SK-N-SH treated with all-trans-retinoic acid at 6 μM for 48 hours (cell line): ENCODE results near the gene AGPAT1.

ENCODE experiments used
- ATAC-seq: fragments of 200-7000 bp; cut with Tn5 transposase; 3 replicates; pipeline ENCODE4 v1.9.1; 2020; ENCODE audit warnings: mild to moderate bottlenecking, moderate library complexity
- ARNTL ChIP-seq: fragments of 450-650 bp; formaldehyde crosslinking; IDR thresholded peaks from 2 replicates; pipeline ENCODE4 v1.5.0; 2020; ENCODE audit warnings: low read depth, mild to moderate bottlenecking, moderate library complexity, borderline replicate concordance
- BACH2 ChIP-seq: fragments of 250-450 bp; sonication (Bioruptor Pico); IDR thresholded peaks from 2 replicates; pipeline ENCODE4 v1.9.0; 2021; ENCODE audit warnings: mild to moderate bottlenecking, borderline replicate concordance
- ESRRG ChIP-seq: fragments of 250-450 bp; sonication (Bioruptor Pico); IDR thresholded peaks from 2 replicates; pipeline ENCODE4 v1.6.1; 2021; ENCODE audit warnings: mild to moderate bottlenecking
- ISL1 ChIP-seq: fragments of 250-450 bp; sonication (Bioruptor Pico); IDR thresholded peaks from 2 replicates; pipeline ENCODE4 v2.1.2; 2022; ENCODE audit warnings: mild to moderate bottlenecking, moderate library complexity
- OSR1 ChIP-seq: fragments of 250-450 bp; sonication (Bioruptor Pico); IDR thresholded peaks from 2 replicates; pipeline ENCODE4 v1.8.0; 2022; ENCODE audit warnings: moderate library complexity, mild to moderate bottlenecking, inconsistent platforms
- PPARA ChIP-seq: fragments of 250-450 bp; sonication (Bioruptor Pico); IDR thresholded peaks from 2 replicates; pipeline ENCODE4 v1.5.0; 2020; ENCODE audit warnings: mild to moderate bottlenecking, borderline replicate concordance
- RARB ChIP-seq: fragments of 250-450 bp; sonication (Bioruptor Pico); IDR thresholded peaks from 2 replicates; pipeline ENCODE4 v1.8.0; 2021; ENCODE audit warnings: mild to moderate bottlenecking, moderate library complexity
- SNAI2 ChIP-seq: fragments of 250-450 bp; sonication (Bioruptor Pico); IDR thresholded peaks from 2 replicates; pipeline ENCODE4 v1.5.0; 2020; ENCODE audit warnings: mild to moderate bottlenecking, moderate library complexity
- TCF4 ChIP-seq: fragments of 250-450 bp; sonication (Bioruptor Pico); IDR thresholded peaks from 2 replicates; pipeline ENCODE4 v1.8.0; 2021; ENCODE audit warnings: mild to moderate bottlenecking, moderate library complexity, borderline replicate concordance
- TOX ChIP-seq: fragments of 250-450 bp; sonication (Bioruptor Pico); IDR thresholded peaks from 2 replicates; pipeline ENCODE4 v1.8.0; 2021; ENCODE audit warnings: mild to moderate bottlenecking, moderate library complexity, borderline replicate concordance
- ZC3H10 ChIP-seq: fragments of 250-450 bp; sonication (Bioruptor Pico); IDR thresholded peaks from 2 replicates; pipeline ENCODE4 v1.5.1; 2021; ENCODE audit warnings: mild to moderate bottlenecking, moderate library complexity
- ZNF565 ChIP-seq: fragments of 450-650 bp; formaldehyde crosslinking; conservative IDR thresholded peaks from 2 replicates; pipeline ENCODE4 v1.5.0; 2020; ENCODE audit warnings: low read depth, mild to moderate bottlenecking, moderate library complexity
- ZNF70 ChIP-seq: fragments of 450-650 bp; formaldehyde crosslinking; IDR thresholded peaks from 2 replicates; pipeline ENCODE4 v1.5.0; 2020; ENCODE audit warnings: mild to moderate bottlenecking, moderate library complexity
- ZNF8 ChIP-seq: fragments of 450-650 bp; formaldehyde crosslinking; IDR thresholded peaks from 2 replicates; pipeline ENCODE4 v1.5.0; 2020; ENCODE audit warnings: mild to moderate bottlenecking, moderate library complexity
- TF ChIP-seq, protein P1 (sequence below): fragments of 250-450 bp; sonication (Bioruptor Pico); IDR thresholded peaks from 2 replicates; pipeline ENCODE4 v1.8.0; 2021; ENCODE audit warnings: low read depth, mild to moderate bottlenecking, moderate library complexity, borderline replicate concordance
- TF ChIP-seq, protein P2 (sequence below): fragments of 250-450 bp; sonication (Bioruptor Pico); IDR thresholded peaks from 2 replicates; pipeline ENCODE4 v1.5.1; 2021; ENCODE audit warnings: mild to moderate bottlenecking, moderate library complexity
- TF ChIP-seq, protein P3 (sequence below): fragments of 250-450 bp; sonication (Bioruptor Pico); IDR thresholded peaks from 2 replicates; pipeline ENCODE4 v1.5.1; 2020; ENCODE audit warnings: low read depth, mild to moderate bottlenecking, moderate library complexity
- TF ChIP-seq, protein P4 (sequence below): fragments of 250-450 bp; sonication (Bioruptor Pico); IDR thresholded peaks from 2 replicates; pipeline ENCODE4 v1.8.0; 2020; ENCODE audit warnings: mild to moderate bottlenecking, moderate library complexity, borderline replicate concordance
- TF ChIP-seq, protein P5 (sequence below): fragments of 250-450 bp; sonication (Bioruptor Pico); IDR thresholded peaks from 2 replicates; pipeline ENCODE4 v1.5.0; 2020; ENCODE audit warnings: mild to moderate bottlenecking, moderate library complexity

AGPAT1 gene

DNA sequence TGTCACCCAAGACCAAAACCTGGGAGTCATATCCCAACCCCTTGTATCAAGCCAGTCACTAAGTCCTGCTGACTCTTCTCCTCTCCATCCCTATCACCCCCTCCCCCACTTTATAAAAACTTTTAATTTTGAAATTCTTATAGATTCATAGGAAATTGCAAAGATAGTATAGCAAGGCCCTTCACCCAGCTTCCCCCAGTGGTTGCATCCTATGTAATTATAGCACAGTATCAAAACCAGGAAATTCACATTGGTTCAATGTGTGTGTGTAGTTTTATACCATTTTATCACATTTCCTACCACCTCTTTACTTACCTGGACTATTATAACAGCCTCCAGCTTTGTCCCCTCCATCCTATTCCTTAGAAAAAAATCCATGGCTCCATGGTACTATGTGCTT, 17.8 kb downstream of the AGPAT1 start (continued):
- TF ChIP-seq ISL1 (CRISPR knock-in tag) (no peak), RARB (CRISPR knock-in tag) (no peak)

DNA sequence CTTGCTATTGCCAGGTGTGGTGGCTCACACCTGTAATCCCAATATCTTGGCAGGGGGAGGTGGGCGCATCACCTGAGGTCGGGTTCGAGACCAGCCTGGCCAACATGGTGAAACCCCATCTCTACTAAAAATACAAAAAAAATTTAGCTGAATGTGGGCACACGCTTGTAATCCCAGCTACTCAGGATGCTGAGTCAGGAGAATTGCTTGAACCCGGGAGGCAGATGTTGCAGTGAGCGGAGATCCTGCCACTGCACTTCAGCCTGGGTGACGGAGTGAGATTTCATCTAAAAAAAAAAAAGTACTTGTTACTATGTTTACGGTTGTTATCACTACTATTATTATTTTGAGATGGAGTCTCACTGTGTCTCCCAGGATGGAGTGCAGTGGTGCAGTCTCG, 19.0 kb downstream of the AGPAT1 start:
- ATAC-seq: no peak

DNA sequence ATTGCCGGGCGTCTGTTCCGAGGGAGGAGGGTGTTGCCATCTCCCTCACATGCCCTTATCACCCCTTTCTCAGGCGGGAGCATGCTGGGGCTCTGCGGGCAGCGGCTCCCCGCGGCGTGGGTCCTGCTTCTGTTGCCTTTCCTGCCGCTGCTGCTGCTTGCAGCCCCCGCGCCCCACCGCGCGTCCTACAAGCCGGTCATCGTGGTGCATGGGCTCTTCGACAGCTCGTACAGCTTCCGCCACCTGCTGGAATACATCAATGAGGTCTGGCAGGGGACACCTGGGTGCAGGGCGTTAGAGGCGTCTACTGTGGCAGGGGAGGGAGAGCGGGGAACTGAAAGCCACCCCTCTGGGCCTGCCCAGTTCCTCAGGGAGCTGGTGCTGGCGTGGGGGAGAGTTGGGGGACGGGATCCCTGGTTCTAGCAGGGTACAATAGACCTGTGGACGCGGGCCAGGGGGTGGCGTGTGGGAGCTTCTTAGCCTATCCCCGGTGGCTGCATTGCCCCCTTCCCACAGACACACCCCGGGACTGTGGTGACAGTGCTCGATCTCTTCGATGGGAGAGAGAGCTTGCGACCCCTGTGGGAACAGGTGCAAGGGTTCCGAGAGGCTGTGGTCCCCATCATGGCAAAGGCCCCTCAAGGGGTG, 21.2 kb downstream of the AGPAT1 start:
- ATAC-seq: peak; percentile 79

More for the DNA sequence above, 19.0 kb downstream of the AGPAT1 start:
- TF ChIP-seq ZNF565 (CRISPR knock-in tag): no peak
- TF ChIP-seq, protein P1, sequence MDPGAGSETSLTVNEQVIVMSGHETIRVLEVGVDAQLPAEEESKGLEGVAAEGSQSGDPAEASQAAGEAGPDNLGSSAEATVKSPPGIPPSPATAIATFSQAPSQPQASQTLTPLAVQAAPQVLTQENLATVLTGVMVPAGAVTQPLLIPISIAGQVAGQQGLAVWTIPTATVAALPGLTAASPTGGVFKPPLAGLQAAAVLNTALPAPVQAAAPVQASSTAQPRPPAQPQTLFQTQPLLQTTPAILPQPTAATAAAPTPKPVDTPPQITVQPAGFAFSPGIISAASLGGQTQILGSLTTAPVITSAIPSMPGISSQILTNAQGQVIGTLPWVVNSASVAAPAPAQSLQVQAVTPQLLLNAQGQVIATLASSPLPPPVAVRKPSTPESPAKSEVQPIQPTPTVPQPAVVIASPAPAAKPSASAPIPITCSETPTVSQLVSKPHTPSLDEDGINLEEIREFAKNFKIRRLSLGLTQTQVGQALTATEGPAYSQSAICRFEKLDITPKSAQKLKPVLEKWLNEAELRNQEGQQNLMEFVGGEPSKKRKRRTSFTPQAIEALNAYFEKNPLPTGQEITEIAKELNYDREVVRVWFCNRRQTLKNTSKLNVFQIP (CRISPR knock-in tag): no peak
- TF ChIP-seq TOX (CRISPR knock-in tag): no peak
- no peak for TF ChIP-seq PPARA (CRISPR knock-in tag)
- TF ChIP-seq RARB (CRISPR knock-in tag): no peak
- no peak for TF ChIP-seq BACH2 (CRISPR knock-in tag)
- no peak for TF ChIP-seq ZC3H10 (CRISPR knock-in tag)
- no peak for TF ChIP-seq SNAI2 (CRISPR knock-in tag)

More for the DNA sequence above, 21.2 kb downstream of the AGPAT1 start:
- TF ChIP-seq ZNF70 (no peak), BACH2 (CRISPR knock-in tag) (no peak), OSR1 (no peak), TCF4 (CRISPR knock-in tag) (no peak), ZNF565 (CRISPR knock-in tag) (no peak), ZNF8 (CRISPR knock-in tag) (no peak), PPARA (CRISPR knock-in tag) (no peak), ARNTL (CRISPR knock-in tag) (no peak), ZC3H10 (CRISPR knock-in tag) (no peak), TOX (CRISPR knock-in tag) (no peak), RARB (CRISPR knock-in tag) (no peak), ISL1 (CRISPR knock-in tag) (no peak), ESRRG (CRISPR knock-in tag) (no peak)
- TF ChIP-seq, protein P2, sequence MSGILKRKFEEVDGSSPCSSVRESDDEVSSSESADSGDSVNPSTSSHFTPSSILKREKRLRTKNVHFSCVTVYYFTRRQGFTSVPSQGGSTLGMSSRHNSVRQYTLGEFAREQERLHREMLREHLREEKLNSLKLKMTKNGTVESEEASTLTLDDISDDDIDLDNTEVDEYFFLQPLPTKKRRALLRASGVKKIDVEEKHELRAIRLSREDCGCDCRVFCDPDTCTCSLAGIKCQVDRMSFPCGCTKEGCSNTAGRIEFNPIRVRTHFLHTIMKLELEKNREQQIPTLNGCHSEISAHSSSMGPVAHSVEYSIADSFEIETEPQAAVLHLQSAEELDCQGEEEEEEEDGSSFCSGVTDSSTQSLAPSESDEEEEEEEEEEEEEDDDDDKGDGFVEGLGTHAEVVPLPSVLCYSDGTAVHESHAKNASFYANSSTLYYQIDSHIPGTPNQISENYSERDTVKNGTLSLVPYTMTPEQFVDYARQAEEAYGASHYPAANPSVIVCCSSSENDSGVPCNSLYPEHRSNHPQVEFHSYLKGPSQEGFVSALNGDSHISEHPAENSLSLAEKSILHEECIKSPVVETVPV (CRISPR knock-in tag): no peak
- TF ChIP-seq, protein P3, sequence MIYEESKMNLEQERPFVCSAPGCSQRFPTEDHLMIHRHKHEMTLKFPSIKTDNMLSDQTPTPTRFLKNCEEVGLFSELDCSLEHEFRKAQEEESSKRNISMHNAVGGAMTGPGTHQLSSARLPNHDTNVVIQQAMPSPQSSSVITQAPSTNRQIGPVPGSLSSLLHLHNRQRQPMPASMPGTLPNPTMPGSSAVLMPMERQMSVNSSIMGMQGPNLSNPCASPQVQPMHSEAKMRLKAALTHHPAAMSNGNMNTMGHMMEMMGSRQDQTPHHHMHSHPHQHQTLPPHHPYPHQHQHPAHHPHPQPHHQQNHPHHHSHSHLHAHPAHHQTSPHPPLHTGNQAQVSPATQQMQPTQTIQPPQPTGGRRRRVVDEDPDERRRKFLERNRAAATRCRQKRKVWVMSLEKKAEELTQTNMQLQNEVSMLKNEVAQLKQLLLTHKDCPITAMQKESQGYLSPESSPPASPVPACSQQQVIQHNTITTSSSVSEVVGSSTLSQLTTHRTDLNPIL (CRISPR knock-in tag): no peak
- TF ChIP-seq, protein P4, sequence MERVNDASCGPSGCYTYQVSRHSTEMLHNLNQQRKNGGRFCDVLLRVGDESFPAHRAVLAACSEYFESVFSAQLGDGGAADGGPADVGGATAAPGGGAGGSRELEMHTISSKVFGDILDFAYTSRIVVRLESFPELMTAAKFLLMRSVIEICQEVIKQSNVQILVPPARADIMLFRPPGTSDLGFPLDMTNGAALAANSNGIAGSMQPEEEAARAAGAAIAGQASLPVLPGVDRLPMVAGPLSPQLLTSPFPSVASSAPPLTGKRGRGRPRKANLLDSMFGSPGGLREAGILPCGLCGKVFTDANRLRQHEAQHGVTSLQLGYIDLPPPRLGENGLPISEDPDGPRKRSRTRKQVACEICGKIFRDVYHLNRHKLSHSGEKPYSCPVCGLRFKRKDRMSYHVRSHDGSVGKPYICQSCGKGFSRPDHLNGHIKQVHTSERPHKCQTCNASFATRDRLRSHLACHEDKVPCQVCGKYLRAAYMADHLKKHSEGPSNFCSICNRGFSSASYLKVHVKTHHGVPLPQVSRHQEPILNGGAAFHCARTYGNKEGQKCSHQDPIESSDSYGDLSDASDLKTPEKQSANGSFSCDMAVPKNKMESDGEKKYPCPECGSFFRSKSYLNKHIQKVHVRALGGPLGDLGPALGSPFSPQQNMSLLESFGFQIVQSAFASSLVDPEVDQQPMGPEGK (CRISPR knock-in tag): no peak
- TF ChIP-seq, protein P1 (CRISPR knock-in tag): no peak
- TF ChIP-seq, protein P5, sequence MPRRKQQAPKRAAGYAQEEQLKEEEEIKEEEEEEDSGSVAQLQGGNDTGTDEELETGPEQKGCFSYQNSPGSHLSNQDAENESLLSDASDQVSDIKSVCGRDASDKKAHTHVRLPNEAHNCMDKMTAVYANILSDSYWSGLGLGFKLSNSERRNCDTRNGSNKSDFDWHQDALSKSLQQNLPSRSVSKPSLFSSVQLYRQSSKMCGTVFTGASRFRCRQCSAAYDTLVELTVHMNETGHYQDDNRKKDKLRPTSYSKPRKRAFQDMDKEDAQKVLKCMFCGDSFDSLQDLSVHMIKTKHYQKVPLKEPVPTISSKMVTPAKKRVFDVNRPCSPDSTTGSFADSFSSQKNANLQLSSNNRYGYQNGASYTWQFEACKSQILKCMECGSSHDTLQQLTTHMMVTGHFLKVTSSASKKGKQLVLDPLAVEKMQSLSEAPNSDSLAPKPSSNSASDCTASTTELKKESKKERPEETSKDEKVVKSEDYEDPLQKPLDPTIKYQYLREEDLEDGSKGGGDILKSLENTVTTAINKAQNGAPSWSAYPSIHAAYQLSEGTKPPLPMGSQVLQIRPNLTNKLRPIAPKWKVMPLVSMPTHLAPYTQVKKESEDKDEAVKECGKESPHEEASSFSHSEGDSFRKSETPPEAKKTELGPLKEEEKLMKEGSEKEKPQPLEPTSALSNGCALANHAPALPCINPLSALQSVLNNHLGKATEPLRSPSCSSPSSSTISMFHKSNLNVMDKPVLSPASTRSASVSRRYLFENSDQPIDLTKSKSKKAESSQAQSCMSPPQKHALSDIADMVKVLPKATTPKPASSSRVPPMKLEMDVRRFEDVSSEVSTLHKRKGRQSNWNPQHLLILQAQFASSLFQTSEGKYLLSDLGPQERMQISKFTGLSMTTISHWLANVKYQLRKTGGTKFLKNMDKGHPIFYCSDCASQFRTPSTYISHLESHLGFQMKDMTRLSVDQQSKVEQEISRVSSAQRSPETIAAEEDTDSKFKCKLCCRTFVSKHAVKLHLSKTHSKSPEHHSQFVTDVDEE (CRISPR knock-in tag): no peak
